Neural cell (in vitro differentiated cells): ENCODE results near the gene TAF6. TPM values are rescaled to one million over a fixed set of nuclear protein-coding genes. Genes with fewer than 3 reads are reported as not detected.
A peak's percentile ranks its signal among the peaks of the same experiment; 100 is the strongest.

Source experiments
- H2AFZ ChIP-seq: fragments of 200-600, 300-800 bp; sonication (generic), shearing (Covaris generic); 2 replicates; pipeline ENCODE4 v1.6.0; 2014; ENCODE audit warnings: low read depth, mild to moderate bottlenecking, antibody characterized with exemption, low read length, moderate library complexity
- H3F3A ChIP-seq: fragments of 200-600 bp; shearing (Covaris generic); 2 replicates; pipeline ENCODE4 v1.6.1; 2016; ENCODE audit warnings: mild to moderate bottlenecking, moderate library complexity, mixed read lengths, antibody characterized with exemption, low read length; ENCODE audit not compliant: insufficient read depth, poor library complexity, severe bottlenecking
- H3K27ac ChIP-seq: fragments of 200-600, 300-800 bp; sonication (generic), shearing (Covaris generic); 2 replicates; pipeline ENCODE4 v1.5.1; 2014; ENCODE audit warnings: mild to moderate bottlenecking, low read length, moderate library complexity
- H3K27me3 ChIP-seq: fragments of 300-800, 200-600 bp; sonication (generic), shearing (Covaris generic); 2 replicates; pipeline ENCODE4 v1.6.0; 2014; ENCODE audit warnings: mild to moderate bottlenecking, low read depth, low read length, moderate library complexity; ENCODE audit not compliant: insufficient read depth
- H3K36me3 ChIP-seq: fragments of 300-800, 200-600 bp; sonication (generic), shearing (Covaris generic); 2 replicates; pipeline ENCODE4 v1.5.1; 2014; ENCODE audit warnings: mild to moderate bottlenecking, antibody characterized with exemption, low read length, moderate library complexity; ENCODE audit not compliant: insufficient read depth
- H3K4me2 ChIP-seq: fragments of 300-800, 200-600 bp; sonication (generic), shearing (Covaris generic); 2 replicates; pipeline ENCODE4 v1.6.0; 2014; ENCODE audit warnings: mild to moderate bottlenecking, low read length
- H3K4me3 ChIP-seq: fragments of 300-800, 200-600 bp; sonication (generic), shearing (Covaris generic); 2 replicates; pipeline ENCODE4 v1.5.1; 2014; ENCODE audit warnings: mild to moderate bottlenecking, low read length, moderate library complexity
- H3K79me2 ChIP-seq: fragments of 200-600 bp; shearing (Covaris generic); replicated peaks from 2 replicates; pipeline ENCODE4 v1.6.0; 2014; ENCODE audit warnings: mild to moderate bottlenecking, low read length, moderate library complexity; ENCODE audit not compliant: insufficient read depth
- H3K9ac ChIP-seq: fragments of 300-800, 200-600 bp; sonication (generic), shearing (Covaris generic); 2 replicates; pipeline ENCODE4 v1.6.1; 2016; ENCODE audit warnings: mild to moderate bottlenecking, low read length, mixed read lengths
- H3K9me2 ChIP-seq: fragments of 200-600 bp; shearing (Covaris generic); 2 replicates; pipeline ENCODE4 v1.6.1; 2016; ENCODE audit warnings: mild to moderate bottlenecking, low read length, mixed read lengths; ENCODE audit not compliant: insufficient read depth
- H3K9me3 ChIP-seq: fragments of 200-600, 300-800 bp; sonication (generic), shearing (Covaris generic); 2 replicates; pipeline ENCODE4 v1.6.1; 2016; ENCODE audit warnings: mild to moderate bottlenecking, mixed run types, low read length, moderate library complexity, mixed read lengths
- H4K20me1 ChIP-seq: fragments of 200-600 bp; shearing (Covaris generic); 2 replicates; pipeline ENCODE4 v1.6.1; 2016; ENCODE audit warnings: mild to moderate bottlenecking, mixed run types; ENCODE audit not compliant: insufficient read depth
- CTCF ChIP-seq: fragments of 450-650 bp; IDR thresholded peaks from 2 replicates; pipeline ENCODE4 v1.5.1; 2014; ENCODE audit warnings: antibody characterized with exemption, mild to moderate bottlenecking, moderate library complexity; ENCODE audit not compliant: poor library complexity, severe bottlenecking
- EP300 ChIP-seq: fragments of 450-650 bp; conservative IDR thresholded peaks from 2 replicates; pipeline ENCODE4 v1.6.1; 2014; ENCODE audit warnings: antibody characterized with exemption, mild to moderate bottlenecking, moderate library complexity; ENCODE audit not compliant: poor library complexity, severe bottlenecking
- EZH2 ChIP-seq: fragments of 200-600, 300-800 bp; shearing (Covaris generic), sonication (generic); IDR thresholded peaks from 2 replicates; pipeline ENCODE4 v1.6.1; 2014; ENCODE audit warnings: antibody characterized with exemption, low read length, borderline replicate concordance, mild to moderate bottlenecking; ENCODE audit not compliant: insufficient read depth, poor library complexity, severe bottlenecking
- MXI1 ChIP-seq: fragments of 450-650 bp; conservative IDR thresholded peaks from 2 replicates; pipeline ENCODE4 v1.6.1; 2014; ENCODE audit warnings: antibody characterized with exemption, mild to moderate bottlenecking; ENCODE audit not compliant: poor library complexity, severe bottlenecking
- POLR2AphosphoS5 ChIP-seq: IDR thresholded peaks from 2 replicates; pipeline ENCODE4 v1.6.1; 2012
- RAD21 ChIP-seq: fragments of 450-650 bp; conservative IDR thresholded peaks from 2 replicates; pipeline ENCODE4 v1.6.1; 2014; ENCODE audit warnings: antibody characterized with exemption, mild to moderate bottlenecking, moderate library complexity
- REST ChIP-seq: IDR thresholded peaks from 2 replicates; pipeline ENCODE4 v1.6.1; 2012; ENCODE audit warnings: borderline replicate concordance
- SMC3 ChIP-seq: fragments of 450-650 bp; conservative IDR thresholded peaks from 2 replicates; pipeline ENCODE4 v1.6.1; 2014; ENCODE audit warnings: antibody characterized with exemption, mild to moderate bottlenecking, moderate library complexity; ENCODE audit not compliant: poor library complexity
- TAF1 ChIP-seq: IDR thresholded peaks from 2 replicates; pipeline ENCODE4 v1.6.1; 2012; ENCODE audit warnings: low read depth
- polyA plus RNA-seq: library from polyadenylated mRNA; depleted of rRNA; stranded (reverse); fragments of >200 nt; gene quantifications from 2 replicates; pipeline ENCODE4 v1.2.3, GENCODE V29; 2014

TAF6 gene
- polyA plus RNA-seq, 1 donor from 2014 or later: 23.4 TPM

- no peaks in the 10 kb centered on the region for H3K9me2 ChIP-seq
- H3K4me2 ChIP-seq: no peak overlapping the region
- no peaks in the 10 kb centered on the region for H3K9me3 ChIP-seq
- no peak overlapping the region for H2AFZ ChIP-seq
- TF ChIP-seq MXI1 (no peak), EZH2 (no peak), CTCF (no peak), SMC3 (no peak)
- H3K4me3 ChIP-seq: no peak overlapping the region
- no peak overlapping the region for H3K27ac ChIP-seq
- no peaks in the 10 kb centered on the region for H3F3A ChIP-seq
- H3K79me2 ChIP-seq: no peaks in the 10 kb centered on the region
- no peaks in the 10 kb centered on the region for H3K36me3 ChIP-seq
- no peaks in the 10 kb centered on the region for H4K20me1 ChIP-seq
- no peaks in the 10 kb centered on the region for H3K27me3 ChIP-seq
- no peak overlapping the region for H3K9ac ChIP-seq
Measured at GRCh38 chr7:100160067-100160466, 40.9 kb upstream of the TAF6 start.

GRCh38 chr7:100159099-100159623 lies 40.0 kb upstream of the TAF6 start:
- H3K4me3 ChIP-seq: peak overlapping the region; percentile 89
- H3K27ac ChIP-seq: peak overlapping the region; percentile 45
- TF ChIP-seq EP300: no peak
- TF ChIP-seq CTCF: no peak
- TF ChIP-seq POLR2AphosphoS5: no peak
- no peak for TF ChIP-seq MXI1
- TF ChIP-seq REST: no peak
- no peak for TF ChIP-seq SMC3
- TF ChIP-seq EZH2: no peak
- no peak for TF ChIP-seq RAD21
- no peak for TF ChIP-seq TAF1
- H2AFZ ChIP-seq: peak overlapping the region; percentile 60
- H3K9me3 ChIP-seq: no peaks in the 10 kb centered on the region
- H3K79me2 ChIP-seq: no peaks in the 10 kb centered on the region
- H3K36me3 ChIP-seq: no peaks in the 10 kb centered on the region
- H3K9me2 ChIP-seq: no peaks in the 10 kb centered on the region
- no peaks in the 10 kb centered on the region for H3F3A ChIP-seq
- H3K27me3 ChIP-seq: no peaks in the 10 kb centered on the region
- peak overlapping the region; percentile 78 for H3K9ac ChIP-seq
- H4K20me1 ChIP-seq: no peaks in the 10 kb centered on the region
- peak overlapping the region; percentile 44 for H3K4me2 ChIP-seq
